Hair follicular keratinocyte (primary cell): ENCODE data around the gene KLF5. TPM values are rescaled to one million over a fixed set of nuclear protein-coding genes. Genes with fewer than 3 reads are reported as not detected.

Experiments
- total RNA-seq: library from RNA; depleted of rRNA; stranded (reverse); fragments of >200 nt; gene quantifications from 2 replicates; pipeline ENCODE4 v1.2.3, GENCODE V29; 2015

Gene KLF5
- 53.8 and 78.4 TPM in 2 replicates for total RNA-seq

DNA sequence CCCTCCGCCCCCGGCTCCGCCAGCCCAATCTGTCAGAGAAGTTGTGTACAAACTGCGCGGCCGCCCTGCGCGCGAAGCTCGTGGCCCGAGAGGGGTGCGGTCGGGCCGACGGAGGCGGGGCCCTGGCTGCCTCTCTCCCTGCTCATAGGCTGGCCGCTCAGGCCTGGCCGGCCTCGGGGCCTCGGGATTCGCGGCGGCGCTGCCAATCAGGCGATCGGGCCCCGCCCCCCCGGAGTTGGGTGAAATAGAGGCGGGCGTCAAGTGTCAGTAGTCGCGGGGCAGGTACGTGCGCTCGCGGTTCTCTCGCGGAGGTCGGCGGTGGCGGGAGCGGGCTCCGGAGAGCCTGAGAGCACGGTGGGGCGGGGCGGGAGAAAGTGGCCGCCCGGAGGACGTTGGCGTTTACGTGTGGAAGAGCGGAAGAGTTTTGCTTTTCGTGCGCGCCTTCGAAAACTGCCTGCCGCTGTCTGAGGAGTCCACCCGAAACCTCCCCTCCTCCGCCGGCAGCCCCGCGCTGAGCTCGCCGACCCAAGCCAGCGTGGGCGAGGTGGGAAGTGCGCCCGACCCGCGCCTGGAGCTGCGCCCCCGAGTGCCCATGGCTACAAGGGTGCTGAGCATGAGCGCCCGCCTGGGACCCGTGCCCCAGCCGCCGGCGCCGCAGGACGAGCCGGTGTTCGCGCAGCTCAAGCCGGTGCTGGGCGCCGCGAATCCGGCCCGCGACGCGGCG is at the start of gene KLF5:
Gene KLF5 (plus strand): TSS at position 270 of the 724 bp plus-strand sequence. CDS start 323 bp downstream, at position 593.

